Glutamatergic neuron (in vitro differentiated cells): Measurements from ENCODE around the gene IMMT. TPM values are rescaled to one million over a fixed set of nuclear protein-coding genes. Genes with fewer than 3 reads are reported as not detected.

Source experiments
- DNase-seq: peaks from one replicate; pipeline ENCODE4 v3.0.0; 2022
- H3K27ac Mint-ChIP-seq: one replicate; pipeline ENCODE4 v1.8.0; 2020; ENCODE audit warnings: mild to moderate bottlenecking, mixed read lengths, inconsistent platforms; ENCODE audit not compliant: unreplicated experiment
- H3K27me3 Mint-ChIP-seq: one replicate; pipeline ENCODE4 v1.8.0; 2020; ENCODE audit warnings: mild to moderate bottlenecking, moderate library complexity, mixed read lengths, inconsistent platforms; ENCODE audit not compliant: unreplicated experiment
- H3K36me3 Mint-ChIP-seq: one replicate; pipeline ENCODE4 v1.8.0; 2020; ENCODE audit warnings: mild to moderate bottlenecking, mixed read lengths, inconsistent platforms; ENCODE audit not compliant: unreplicated experiment
- H3K4me1 Mint-ChIP-seq: one replicate; pipeline ENCODE4 v1.8.0; 2020; ENCODE audit warnings: mild to moderate bottlenecking, low read depth, mixed read lengths, inconsistent platforms; ENCODE audit not compliant: unreplicated experiment
- H3K4me3 Mint-ChIP-seq: one replicate; pipeline ENCODE4 v1.8.0; 2020; ENCODE audit warnings: mild to moderate bottlenecking, mixed read lengths, inconsistent platforms; ENCODE audit not compliant: unreplicated experiment
- H3K9me3 Mint-ChIP-seq: one replicate; pipeline ENCODE4 v1.8.0; 2020; ENCODE audit warnings: mild to moderate bottlenecking, moderate library complexity, mixed read lengths, inconsistent platforms; ENCODE audit not compliant: unreplicated experiment
- CTCF ChIP-seq: fragments of 200-600 bp; sonication (generic); IDR thresholded peaks from one replicate; pipeline ENCODE4 v1.5.0; 2021; ENCODE audit not compliant: partially characterized antibody, unreplicated experiment
- total RNA-seq: library from RNA; stranded (reverse); fragmentation: NEBNext Ultra II Directional; extraction: Animal tissue kit (Norgen Biotek cat#: 25700); gene quantifications from one replicate; pipeline ENCODE4 v1.2.1, GENCODE V29; 2021; ENCODE audit not compliant: unreplicated experiment

IMMT gene
- total RNA-seq, 1 donor from 2014 or later = 124 TPM

GRCh38 chr2:86223927-86224560 lies 28.8 kb upstream of the IMMT start:
- DNase-seq = no peak
- Mint-ChIP-seq H3K27ac (peak overlapping the region; percentile 84), H3K9me3 (peaks cover 17% of the 10 kb centered on the region), H3K4me3 (peak overlapping the region; percentile 51), H3K27me3 (peaks cover 11% of the 10 kb centered on the region), H3K36me3 (peaks cover 5% of the 10 kb centered on the region), H3K4me1 (peaks cover 30% of the 10 kb centered on the region)
- TF ChIP-seq CTCF = no peak

GRCh38 chr2:86223140-86223926 lies 28.1 kb upstream of the IMMT start:
- Mint-ChIP-seq H3K27me3 (peaks cover 9% of the 10 kb centered on the region), H3K36me3 (peaks cover 5% of the 10 kb centered on the region), H3K4me1 (peaks cover 30% of the 10 kb centered on the region), H3K9me3 (peaks cover 17% of the 10 kb centered on the region), H3K4me3 (peak overlapping the region; percentile 51), H3K27ac (peak overlapping the region; percentile 56)
- no peak for TF ChIP-seq CTCF
- DNase-seq = peak; percentile 36

GRCh38 chr2:86221066-86221684 lies 25.9 kb upstream of the IMMT start:
- H3K36me3 Mint-ChIP-seq = peaks cover 5% of the 10 kb centered on the region
- H3K4me3 Mint-ChIP-seq = no peak overlapping the region
- peak; percentile 53 for DNase-seq
- peaks cover 17% of the 10 kb centered on the region for H3K9me3 Mint-ChIP-seq
- H3K27me3 Mint-ChIP-seq = peaks cover 9% of the 10 kb centered on the region
- peaks cover 45% of the 10 kb centered on the region for H3K4me1 Mint-ChIP-seq
- H3K27ac Mint-ChIP-seq = peak overlapping the region; percentile 28
- TF ChIP-seq CTCF = peak; percentile 77

- H3K9me3 Mint-ChIP-seq = peaks cover 17% of the 10 kb centered on the region
- no peak for TF ChIP-seq CTCF
These were observed 24.6 kb upstream of the IMMT start for GRCh38 chr2:86219896-86220295.

More at GRCh38 chr2:86219896-86220295, 24.6 kb upstream of the IMMT start:
- Mint-ChIP-seq H3K36me3 (peaks cover 5% of the 10 kb centered on the region), H3K27ac (no peak overlapping the region), H3K4me1 (peaks cover 45% of the 10 kb centered on the region), H3K4me3 (no peak overlapping the region), H3K27me3 (peaks cover 9% of the 10 kb centered on the region)
- no peak for DNase-seq
